H1 (cell line): Measurements from ENCODE around the gene CGNL1. TPM values are rescaled to one million over a fixed set of nuclear protein-coding genes. Genes with fewer than 3 reads are reported as not detected.

Experiments used
- HDAC2 ChIP-seq, 2 experiments: fragments of 300-600 bp in 1 of 2; sonication (generic) in 1 of 2; IDR thresholded peaks; 2 replicates each; pipeline ENCODE4 v1.6.1; 2011 to 2012; ENCODE audit warnings: low read depth in 2 of 2, low read length in 2 of 2, mild to moderate bottlenecking in 2 of 2, moderate library complexity in 2 of 2, borderline replicate concordance in 1 of 2, inconsistent platforms in 1 of 2
- polyA plus RNA-seq, 7 experiments: library from polyadenylated mRNA; depleted of rRNA in 3 of 7; stranded (reverse) in 5 of 7; unstranded in 2 of 7; fragments of >200 nt in 5 of 7; fragments of 200-250 nt in 2 of 7; gene quantifications; 1 replicate in 5 of 7; 2 replicates in 1 of 7; 4 replicates in 1 of 7; pipeline versions ENCODE4 v1.2.1 to v1.2.3, GENCODE V29; 2011 to 2013; ENCODE audit warnings: missing spikeins in 2 of 7, mixed read lengths in 2 of 7
- total RNA-seq: library from RNA; stranded (reverse); fragmentation: NEBNext Ultra II Directional; extraction: Animal tissue kit (Norgen Biotek cat#: 25700); gene quantifications from 2 replicates; pipeline ENCODE4 v1.2.1, GENCODE V29; 2021

CGNL1 gene
- total and polyA plus RNA-seq, 2 of the 8 experiments (the other 6 are each of a cell fraction or from before 2014, with no cell fraction given), result 21.8 to 75.6 TPM

- no peak for TF ChIP-seq HDAC2 (IDR thresholded peaks at IDR 0.05; ENCODE audit: borderline replicate concordance in 1 of 2, low read depth in 2 of 2, low read length in 2 of 2)
Observed at GRCh38 chr15:57415602-57416001, 39.3 kb downstream of the CGNL1 start (continued).
